Tibial artery (tissue), 4 donors: Measurements from ENCODE around the gene HOXB1.

Experiments
- DNase-seq, 2 donors: peaks; one replicate each; pipeline ENCODE4 v3.0.0-alpha.2; 2019
- H3K27ac ChIP-seq, 2 donors: fragments of 200-600 bp; sonication (generic) in 1 of 2; 1 replicate in 1 of 2; 2 replicates in 1 of 2; pipeline ENCODE4 v1.5.1; 2018 to 2019; ENCODE audit warnings: mild to moderate bottlenecking in 1 of 2
- H3K27me3 ChIP-seq, 2 donors: fragments of 200-600 bp; sonication (generic) in 1 of 2; one replicate each; pipeline versions ENCODE4 v1.5.1 to v1.6.0; 2016 to 2019
- H3K36me3 ChIP-seq, 3 donors: fragments of 200-600 bp; sonication (generic) in 2 of 3; one replicate each; pipeline ENCODE4 v1.5.1; 2016 to 2019; ENCODE audit warnings: mild to moderate bottlenecking in 2 of 3
- H3K4me1 ChIP-seq, 4 donors: fragments of 200-600 bp; sonication (generic) in 2 of 4; 1 replicate in 3 of 4; 2 replicates in 1 of 4; pipeline ENCODE4 v1.5.1; 2016 to 2019
- H3K4me3 ChIP-seq, 2 donors: fragments of 200-600 bp; sonication (generic) in 1 of 2; 1 replicate in 1 of 2; 2 replicates in 1 of 2; pipeline ENCODE4 v1.5.1; 2018 to 2019; ENCODE audit warnings: mild to moderate bottlenecking in 2 of 2
- H3K9me3 ChIP-seq, 3 donors: fragments of 200-600 bp; sonication (generic) in 1 of 3; one replicate each; pipeline ENCODE4 v1.5.1; 2016 to 2019
- CTCF ChIP-seq, 2 experiments: fragments of 200-600 bp in 1 of 2; fragments of 450-650 bp in 1 of 2; IDR thresholded peaks; one replicate each; pipeline ENCODE4 v1.5.1; 2017 to 2019; ENCODE audit warnings: antibody characterized with exemption in 2 of 2, mild to moderate bottlenecking in 1 of 2, moderate library complexity in 1 of 2
- intact Hi-C: fragments of 100-400 bp; cut with DNase I; formaldehyde crosslinking; loops from one replicate; pipeline ENCODE4 v1.15.0; 2023; ENCODE audit warnings: low total_unique reads

The HOXB1 gene

GRCh38 chr17:48544349-48545021 is 13.7 kb upstream of the HOXB1 start:
- Histone ChIP-seq H3K36me3 (no peaks in the 10 kb centered on the region), H3K4me3 (peak overlapping the region; percentile 54 to 78), H3K9me3 (no peaks in the 10 kb centered on the region), H3K27me3 (peaks cover 0 to 5% of the 10 kb centered on the region in 2 donors), H3K27ac (peak overlapping the region; percentile 55 to 95), H3K4me1 (peaks cover 0 to 37% (median 30%) of the 10 kb centered on the region in 4 donors)
- intact Hi-C loops = no loop called here
- DNase-seq = peak; percentile 72 to 81
- no peak for TF ChIP-seq CTCF (IDR thresholded peaks at IDR 0.05)

- no peak for DNase-seq
- Histone ChIP-seq H3K4me3 (peak overlapping the region; percentile 54 to 78), H3K36me3 (no peaks in the 10 kb centered on the region), H3K27me3 (peaks cover 0 to 5% of the 10 kb centered on the region in 2 donors), H3K9me3 (no peaks in the 10 kb centered on the region), H3K4me1 (peaks cover 0 to 37% (median 30%) of the 10 kb centered on the region in 4 donors), H3K27ac (peak overlapping the region; percentile 55 to 95)
- TF ChIP-seq CTCF (IDR thresholded peaks at IDR 0.05) = no peak
- intact Hi-C loops = no loop called here
These were observed 13.1 kb upstream of the HOXB1 start for GRCh38 chr17:48543854-48544348.

GRCh38 chr17:48543107-48543853 is 12.5 kb upstream of the HOXB1 start:
- H3K36me3 ChIP-seq = no peaks in the 10 kb centered on the region
- H3K27me3 ChIP-seq = peaks cover 0 to 5% of the 10 kb centered on the region in 2 donors
- intact Hi-C loops = no loop called here

GRCh38 chr17:48542698-48543106 is 11.9 kb upstream of the HOXB1 start:
- Histone ChIP-seq H3K36me3 (no peaks in the 10 kb centered on the region), H3K4me3 (peak overlapping the region; percentile 54 to 78), H3K27me3 (peaks cover 0 to 5% of the 10 kb centered on the region in 2 donors), H3K27ac (peak overlapping the region; percentile 55 to 95), H3K9me3 (no peaks in the 10 kb centered on the region), H3K4me1 (peaks cover 0 to 34% (median 30%) of the 10 kb centered on the region in 4 donors)
- no peak for DNase-seq
- intact Hi-C loops = no loop called here
- no peak for TF ChIP-seq CTCF (IDR thresholded peaks at IDR 0.05)

More at GRCh38 chr17:48543107-48543853, 12.5 kb upstream of the HOXB1 start:
- peak overlapping the region; percentile 54 to 78 for H3K4me3 ChIP-seq
- peak in 1 of 2 donors; percentile 33 for DNase-seq
- no peaks in the 10 kb centered on the region for H3K9me3 ChIP-seq
- peak overlapping the region; percentile 55 to 95 for H3K27ac ChIP-seq
- peak; percentile 26 to 50 for TF ChIP-seq CTCF (IDR thresholded peaks at IDR 0.05)
- peaks cover 0 to 37% (median 30%) of the 10 kb centered on the region in 4 donors for H3K4me1 ChIP-seq

GRCh38 chr17:48542114-48542656 is 11.4 kb upstream of the HOXB1 start:
- no peak for TF ChIP-seq CTCF (IDR thresholded peaks at IDR 0.05)
- Histone ChIP-seq H3K9me3 (no peaks in the 10 kb centered on the region), H3K36me3 (no peaks in the 10 kb centered on the region), H3K27ac (peak overlapping the region; percentile 55 to 95), H3K4me3 (peak overlapping the region; percentile 54 to 78), H3K4me1 (peaks cover 0 to 31% (median 28%) of the 10 kb centered on the region in 4 donors), H3K27me3 (peaks cover 0 to 5% of the 10 kb centered on the region in 2 donors)
- DNase-seq = no peak
- intact Hi-C loops = no loop called here
